Stimulated activated CD4-positive, alpha-beta T cell treated with anti-CD3 and anti-CD28 coated beads, Interleukin-4, amount 100 ng/mL, for 1 hour (primary cell): ENCODE results near the gene CCDC107.
"Not testable (repeated sequence)": the region's sequence is repeated elsewhere in the genome, so short reads cannot be mapped to it uniquely, and the experiment has no call there.

Experiments used
- DNase-seq: peaks from one replicate; pipeline ENCODE4 v3.0.0-alpha.2; 2020

Gene CCDC107

GRCh38 chr9:35638751-35639150, 19.3 kb upstream of the CCDC107 start:
- not testable (repeated sequence) for DNase-seq

DNA sequence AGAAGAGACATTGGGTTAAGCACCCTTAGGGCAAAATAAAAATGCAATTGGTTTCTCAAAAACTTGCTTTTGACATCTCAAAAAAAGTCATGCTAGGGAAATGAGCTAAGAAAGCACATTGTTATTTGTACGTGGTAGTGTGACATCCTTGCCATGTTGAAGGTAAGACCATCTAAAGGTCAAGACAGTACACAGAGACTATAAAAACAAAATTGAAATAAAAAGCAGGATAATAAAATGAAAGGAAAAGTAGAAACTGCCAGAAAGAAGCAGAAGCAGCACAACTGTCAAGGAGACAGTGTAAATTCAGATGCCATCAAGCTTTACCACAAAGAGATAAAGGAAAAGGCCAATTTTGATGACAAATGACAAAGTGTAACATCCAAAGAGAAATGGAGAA, 18.9 kb upstream of the CCDC107 start:
- not testable (repeated sequence) for DNase-seq

DNA sequence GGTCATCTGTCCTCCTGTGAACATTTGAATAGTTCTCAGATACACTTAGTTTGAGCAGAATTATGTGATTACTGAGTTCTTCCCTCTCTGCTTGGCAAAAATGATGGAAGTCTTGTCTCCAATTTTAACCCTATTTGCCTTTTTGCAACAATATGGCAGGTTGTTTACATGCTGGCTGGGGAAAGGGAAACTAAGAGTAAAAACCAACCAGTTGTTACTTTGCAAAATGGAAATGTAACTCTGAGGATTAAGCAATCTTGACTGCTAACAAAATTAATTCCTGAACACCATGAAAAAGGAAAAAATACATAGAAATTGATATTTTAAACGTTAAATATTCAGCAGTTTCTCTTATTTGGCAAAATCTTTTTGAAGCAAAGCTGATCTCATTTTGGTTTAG, 18.5 kb upstream of the CCDC107 start:
- no peak for DNase-seq

- not testable (repeated sequence) for DNase-seq
Measured at GRCh38 chr9:35640431-35640830, 17.7 kb upstream of the CCDC107 start.

- DNase-seq, result not testable (repeated sequence)
Measured at GRCh38 chr9:35641478-35641877, 16.6 kb upstream of the CCDC107 start.

DNA sequence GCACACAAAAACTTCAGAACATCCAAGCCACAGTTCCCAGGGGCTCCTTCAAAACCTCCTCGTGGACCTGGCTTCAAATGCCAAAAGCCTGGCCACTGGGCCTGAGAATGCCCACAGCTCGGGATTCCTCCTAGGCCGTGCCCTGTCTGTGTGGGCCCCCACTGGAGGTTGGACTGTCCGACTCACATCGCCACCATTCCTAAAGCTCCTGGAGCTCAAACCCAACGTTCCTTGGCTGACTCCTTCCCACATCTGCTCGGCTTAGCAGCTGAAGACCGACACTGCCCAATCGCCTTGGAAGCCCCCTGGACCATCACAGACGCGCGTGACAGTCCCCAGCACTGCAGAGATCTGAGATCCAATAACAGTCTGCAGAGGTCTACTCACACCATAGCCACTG, 15.0 kb upstream of the CCDC107 start:
- no peak for DNase-seq

DNA sequence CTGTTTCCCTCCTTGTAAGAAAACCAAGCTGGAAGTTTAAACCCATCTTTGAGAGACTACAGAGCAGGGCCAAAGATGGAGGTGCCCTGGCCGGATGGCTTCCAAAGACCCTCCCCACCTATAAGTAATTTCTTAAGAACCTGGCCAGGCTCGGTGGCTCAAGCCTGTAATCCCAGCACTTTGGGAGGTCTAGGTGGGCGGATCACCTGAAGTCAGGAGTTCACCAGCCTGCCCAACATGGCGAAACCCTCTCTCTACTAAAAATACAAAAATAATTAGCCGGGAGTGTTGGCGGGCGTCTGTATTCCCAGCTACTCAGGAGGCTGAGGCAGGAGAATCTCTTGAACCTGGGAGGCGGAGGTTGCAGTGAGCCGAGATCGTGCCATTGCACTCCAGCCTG, 12.4 kb upstream of the CCDC107 start:
- DNase-seq, result not testable (repeated sequence)

DNA sequence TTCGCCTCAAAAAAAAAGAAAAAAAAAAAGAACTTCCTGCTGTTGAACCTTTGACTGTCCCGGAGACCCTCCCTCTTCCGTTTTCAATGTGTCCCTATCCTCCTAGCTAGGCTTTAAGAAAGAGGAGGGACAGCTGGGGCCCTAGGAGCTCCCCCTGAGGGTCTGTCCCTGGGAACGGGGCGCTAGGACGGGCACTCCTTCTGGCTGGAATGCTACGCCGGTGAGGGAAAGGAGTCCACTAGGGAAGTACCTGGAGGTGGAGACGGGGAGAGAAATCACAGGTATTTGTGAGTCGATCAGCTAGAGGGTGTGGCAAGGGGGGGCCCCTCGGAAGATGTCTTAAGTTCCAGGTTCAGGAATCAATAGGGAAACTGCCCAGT, 11.9 kb upstream of the CCDC107 start:
- DNase-seq, result no peak

DNA sequence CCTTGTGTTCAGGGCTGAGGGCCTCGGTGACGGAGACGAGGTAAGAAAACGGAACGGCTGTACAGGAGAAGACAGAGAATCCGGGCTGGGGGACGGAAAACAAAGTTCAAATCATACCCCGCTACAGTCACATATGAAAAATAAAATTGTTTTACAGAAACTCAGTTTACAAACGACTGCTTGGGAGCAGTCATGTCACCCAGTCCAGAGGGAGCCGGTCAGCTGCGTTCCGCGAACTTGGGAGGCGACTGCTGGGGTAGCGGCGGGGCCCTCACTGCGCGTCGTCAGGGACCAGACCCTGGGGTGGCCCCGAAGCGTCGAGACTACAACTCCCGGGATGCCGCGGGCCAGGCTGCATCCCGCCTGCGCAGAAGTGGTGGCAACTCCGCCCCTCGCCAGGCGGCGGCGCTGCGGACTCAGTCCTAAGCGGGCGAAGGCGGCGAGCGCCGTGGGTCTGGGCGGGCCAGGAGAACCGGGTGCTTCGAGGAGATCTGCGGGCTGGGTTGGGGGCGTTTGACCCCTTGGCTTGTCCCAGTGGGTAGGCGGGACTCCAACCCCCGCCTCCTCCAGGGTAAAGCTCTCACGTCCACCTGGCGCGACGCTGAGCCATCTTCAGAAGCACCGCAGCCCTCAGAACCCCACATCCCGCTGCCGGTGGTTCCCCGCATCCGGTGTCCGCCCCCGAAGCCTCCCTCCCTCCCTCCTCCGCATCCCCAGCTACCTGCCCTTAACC, 11.4 kb upstream of the CCDC107 start:
- peak; percentile 93 for DNase-seq

- DNase-seq, result peak; percentile 47
Measured at GRCh38 chr9:35649431-35650340, 8.4 kb upstream of the CCDC107 start.

- peak; percentile 33 for DNase-seq
Measured at GRCh38 chr9:35650341-35651158, 7.5 kb upstream of the CCDC107 start, which contains the start of gene SIT1. SIT1 (minus strand) TSS chr9:35650931; CDS start chr9:35650853, 78 bp downstream.

DNA sequence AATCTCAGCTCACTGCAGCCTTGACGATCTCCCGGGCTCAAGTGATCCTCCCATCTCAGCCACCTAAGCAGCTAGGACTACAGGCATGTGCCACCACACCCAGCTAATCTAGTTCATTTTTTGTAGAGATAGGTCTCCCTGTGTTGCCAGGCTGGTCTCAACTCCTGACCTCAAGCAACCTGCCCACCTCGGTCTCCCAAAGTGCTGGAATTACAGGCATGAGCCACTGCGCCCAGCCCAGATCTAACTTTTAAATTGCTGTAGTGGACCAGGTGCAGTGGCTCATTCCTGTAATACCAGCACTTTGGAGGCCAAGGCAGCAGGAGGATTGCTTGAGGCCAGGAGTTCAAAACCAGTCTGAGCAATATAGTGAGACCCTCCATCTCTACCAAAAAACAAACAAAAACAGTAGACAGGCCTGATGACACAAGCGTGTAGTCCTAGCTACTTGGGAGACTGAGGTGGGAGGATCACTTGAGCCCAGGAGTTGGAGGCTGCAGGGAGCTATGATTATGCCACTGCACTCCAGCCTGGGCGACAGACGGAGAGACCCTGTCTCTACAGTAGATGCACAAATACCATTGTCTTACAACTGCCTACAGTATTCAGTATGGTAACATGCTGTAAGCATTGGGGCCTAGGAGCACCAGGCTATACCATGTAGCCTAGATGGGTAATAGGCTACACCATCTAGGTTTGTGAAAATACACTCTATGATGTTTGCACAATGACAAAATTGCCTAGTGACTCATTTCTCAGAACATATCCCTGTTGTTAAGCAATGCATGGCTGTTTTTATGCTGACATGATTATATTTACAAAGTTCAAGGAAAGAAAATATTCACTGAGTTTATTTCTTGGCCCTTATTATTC, 5.9 kb upstream of the CCDC107 start:
- no peak for DNase-seq

DNA sequence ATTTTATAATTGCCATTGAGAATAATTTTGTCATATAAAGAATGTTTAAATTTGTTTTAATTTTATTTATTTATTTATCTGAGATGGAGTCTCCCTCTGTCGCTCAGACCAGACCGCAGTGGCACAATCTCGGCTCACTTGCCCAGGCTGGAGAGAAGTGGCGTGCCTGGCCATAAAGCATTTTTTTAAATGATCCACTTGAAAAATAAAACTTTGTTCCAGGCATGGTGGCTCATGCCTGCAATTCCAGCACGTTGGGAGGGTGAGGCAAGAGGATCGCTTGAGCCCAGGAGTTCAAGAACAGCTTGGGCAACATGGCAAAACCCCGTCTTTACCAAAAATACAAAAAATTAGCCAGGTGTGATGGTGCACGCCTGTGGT, 5.3 kb upstream of the CCDC107 start:
- DNase-seq, result no peak

- no peak for DNase-seq
Measured at GRCh38 chr9:35653611-35654010, 4.5 kb upstream of the CCDC107 start.

GRCh38 chr9:35656348-35656747, 1.7 kb upstream of the CCDC107 start:
- no peak for DNase-seq

DNA sequence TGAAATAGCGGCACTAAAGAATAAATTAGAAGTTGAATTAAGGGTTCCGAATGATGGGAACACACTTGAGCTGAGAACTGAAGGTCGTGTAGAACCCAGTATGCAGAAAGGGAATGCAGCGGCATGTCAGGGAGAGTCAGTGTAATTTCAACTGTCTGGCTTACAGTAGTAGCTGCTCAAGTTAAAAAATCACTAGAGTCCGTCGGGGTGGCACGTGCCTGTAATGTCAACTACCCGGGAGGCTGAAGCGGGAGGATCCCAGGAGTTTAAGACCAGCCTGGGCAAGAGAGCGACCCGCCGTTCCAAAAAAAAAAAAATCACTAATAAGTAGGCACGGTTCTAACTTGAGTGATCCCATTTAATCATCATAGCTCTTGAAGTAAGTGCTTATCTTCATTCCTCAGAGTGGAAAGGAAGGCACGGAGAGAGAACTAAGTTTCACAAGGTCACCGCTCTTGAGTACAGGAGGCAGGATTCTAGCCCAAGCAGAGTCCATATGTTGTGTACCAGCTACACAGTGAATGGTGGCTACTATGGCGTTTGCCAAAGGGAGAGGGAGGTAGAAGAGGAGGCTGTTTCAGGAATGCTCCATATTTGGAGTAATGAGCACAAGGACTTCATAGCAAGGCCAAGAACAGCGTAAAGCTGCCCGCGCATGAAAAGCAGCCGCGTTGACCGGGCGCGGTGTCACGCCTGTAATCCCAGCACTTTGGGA, 1.1 kb upstream of the CCDC107 start:
- DNase-seq, result no peak

DNA sequence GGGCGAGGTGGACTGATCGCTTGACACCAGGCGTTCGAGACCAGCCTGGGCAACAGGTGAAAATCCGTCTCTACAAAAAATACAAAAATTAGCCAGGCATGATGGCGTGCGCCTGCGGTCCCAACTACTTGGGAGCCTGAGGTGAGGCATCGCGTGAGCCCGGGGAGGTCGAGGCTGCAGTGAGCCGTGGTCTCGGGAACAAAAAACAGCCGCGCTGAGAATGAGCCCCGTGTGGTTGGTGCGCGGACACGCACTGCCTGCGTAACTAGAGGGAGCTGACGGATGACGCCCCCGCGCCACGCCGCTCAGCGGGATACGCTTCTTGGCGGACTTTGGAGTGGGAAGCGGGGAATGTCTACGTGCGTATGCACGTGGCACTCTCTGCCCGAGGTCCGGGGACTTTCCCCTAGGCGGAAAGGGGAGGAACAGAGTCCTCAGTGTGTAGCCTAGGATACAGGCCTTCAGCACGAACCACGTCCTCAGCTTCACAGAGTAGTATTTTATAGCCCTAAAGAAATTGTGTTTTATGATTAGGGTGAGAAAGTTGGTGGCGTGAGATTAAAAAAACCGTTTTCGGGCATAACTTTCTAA, 451 bp upstream of the CCDC107 start, which contains the start of gene RMRP:
Gene RMRP (minus strand): TSS at position 474 of the 591 bp plus-strand sequence.
- peak; percentile 93 for DNase-seq

GRCh38 chr9:35658968-35659220, 802 bp downstream of the CCDC107 start:
- no peak for DNase-seq

GRCh38 chr9:35659340-35659739, 1.2 kb downstream of the CCDC107 start:
- no peak for DNase-seq

- no peak for DNase-seq
Measured at GRCh38 chr9:35660966-35661415, 2.9 kb downstream of the CCDC107 start.

DNA sequence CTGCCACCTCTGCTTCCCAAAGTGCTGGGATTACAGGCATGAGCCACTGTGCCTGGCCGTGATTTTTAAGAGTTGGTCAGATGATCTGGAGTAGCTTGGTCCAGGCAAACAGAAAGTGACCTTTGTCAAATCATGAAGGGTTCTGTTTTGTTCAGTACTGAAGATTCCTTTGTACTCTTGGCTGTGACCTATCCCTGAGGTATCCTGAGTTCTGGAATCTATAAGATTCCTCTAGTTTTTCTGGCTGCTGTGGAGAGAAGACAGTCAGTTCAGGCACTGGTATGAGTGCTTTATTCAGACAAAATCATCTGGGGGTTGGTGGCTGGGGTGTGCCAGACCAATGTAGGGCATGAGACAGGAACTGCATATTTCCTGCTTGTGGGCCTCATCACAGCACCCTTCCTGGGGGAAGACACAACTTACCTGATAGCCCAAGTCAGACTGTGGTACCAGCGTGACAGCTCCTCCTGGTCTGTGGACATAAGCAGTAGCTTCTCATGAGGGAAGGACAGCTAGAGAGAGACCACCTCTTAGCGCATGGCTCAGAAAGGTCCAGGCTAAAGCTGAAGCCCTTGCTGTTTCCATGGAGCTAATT, 3.8 kb downstream of the CCDC107 start:
- DNase-seq, result no peak
